ENCODE measurements around the gene HBS1L.

DNA sequence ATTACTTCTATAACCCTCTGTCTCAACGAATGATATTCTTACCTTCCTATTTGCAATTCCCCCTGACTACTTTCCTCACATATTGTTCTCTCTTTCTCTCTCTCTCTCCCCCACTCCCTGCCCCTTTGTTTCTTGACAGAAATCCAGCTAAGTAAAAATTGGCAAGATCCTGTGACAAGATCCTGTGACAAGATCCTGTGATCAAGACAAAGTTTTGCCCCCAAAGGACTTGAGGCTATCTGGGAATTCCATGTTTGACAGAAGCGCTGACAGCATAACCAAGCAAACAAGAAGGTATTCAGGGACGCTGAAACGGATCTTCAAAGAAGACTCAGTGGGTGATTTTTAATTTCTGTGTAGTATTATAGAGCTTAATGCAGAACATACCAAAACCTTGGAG is 5.5 kb upstream of the HBS1L start:
- TF ChIP-seq, protein P1, sequence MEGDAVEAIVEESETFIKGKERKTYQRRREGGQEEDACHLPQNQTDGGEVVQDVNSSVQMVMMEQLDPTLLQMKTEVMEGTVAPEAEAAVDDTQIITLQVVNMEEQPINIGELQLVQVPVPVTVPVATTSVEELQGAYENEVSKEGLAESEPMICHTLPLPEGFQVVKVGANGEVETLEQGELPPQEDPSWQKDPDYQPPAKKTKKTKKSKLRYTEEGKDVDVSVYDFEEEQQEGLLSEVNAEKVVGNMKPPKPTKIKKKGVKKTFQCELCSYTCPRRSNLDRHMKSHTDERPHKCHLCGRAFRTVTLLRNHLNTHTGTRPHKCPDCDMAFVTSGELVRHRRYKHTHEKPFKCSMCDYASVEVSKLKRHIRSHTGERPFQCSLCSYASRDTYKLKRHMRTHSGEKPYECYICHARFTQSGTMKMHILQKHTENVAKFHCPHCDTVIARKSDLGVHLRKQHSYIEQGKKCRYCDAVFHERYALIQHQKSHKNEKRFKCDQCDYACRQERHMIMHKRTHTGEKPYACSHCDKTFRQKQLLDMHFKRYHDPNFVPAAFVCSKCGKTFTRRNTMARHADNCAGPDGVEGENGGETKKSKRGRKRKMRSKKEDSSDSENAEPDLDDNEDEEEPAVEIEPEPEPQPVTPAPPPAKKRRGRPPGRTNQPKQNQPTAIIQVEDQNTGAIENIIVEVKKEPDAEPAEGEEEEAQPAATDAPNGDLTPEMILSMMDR (IDR thresholded peaks at IDR 0.05 in 8 of 11, conservative IDR thresholded peaks at IDR 0.05 in 3 of 11), result no peak
- TF ChIP-seq POLR2AphosphoS5 (IDR thresholded peaks at IDR 0.05), result no peak
- no peak for TF ChIP-seq POLR2A (IDR thresholded peaks at IDR 0.05)
